GM19468 (cell line): Measurements from ENCODE around the gene P2RX4.
"Not testable (repeated sequence)": the region's sequence is repeated elsewhere in the genome, so short reads cannot be mapped to it uniquely, and the experiment has no call there.

ENCODE experiments used
- ATAC-seq: cut with Tn5 transposase; IDR thresholded peaks from one replicate; pipeline ENCODE4 v1.9.1; 2021; ENCODE audit warnings: mild to moderate bottlenecking, moderate library complexity, moderate number of reproducible peaks; ENCODE audit not compliant: unreplicated experiment; ENCODE audit errors: extremely low read depth

The P2RX4 gene

DNA sequence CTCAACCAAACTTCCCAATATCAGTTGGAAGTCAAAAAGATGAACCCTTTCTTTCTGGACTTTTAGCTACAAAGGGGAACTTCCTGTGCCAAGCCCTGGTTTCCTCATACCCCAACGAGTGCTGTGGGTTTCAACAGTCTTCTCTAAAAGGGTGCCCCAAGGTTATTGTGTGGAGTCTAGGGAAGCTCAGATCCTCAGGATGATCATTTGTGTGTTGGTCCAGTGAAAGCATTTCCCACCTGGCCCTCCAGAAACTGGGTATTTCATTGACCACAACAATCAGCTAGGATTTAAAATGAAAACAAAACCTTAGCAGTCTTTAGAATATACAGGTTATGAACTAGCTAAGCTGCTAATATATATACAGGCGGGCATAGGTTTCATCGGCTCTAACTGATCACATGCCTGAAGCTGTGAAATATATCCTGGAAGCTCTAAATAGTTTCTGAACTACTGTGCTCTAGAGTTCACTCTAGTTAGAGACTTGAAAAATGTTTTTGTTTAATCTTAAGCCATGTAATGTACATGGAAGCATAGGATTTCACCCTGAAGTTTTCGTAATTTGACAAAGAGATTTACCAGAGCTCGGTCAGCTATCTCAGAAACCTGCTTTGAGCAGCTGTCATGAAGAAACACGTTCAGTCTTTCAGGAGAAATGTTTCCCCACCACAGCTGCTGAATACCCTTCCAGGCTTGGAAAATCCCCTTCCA, 29.6 kb downstream of the P2RX4 start:
- ATAC-seq: no peak

DNA sequence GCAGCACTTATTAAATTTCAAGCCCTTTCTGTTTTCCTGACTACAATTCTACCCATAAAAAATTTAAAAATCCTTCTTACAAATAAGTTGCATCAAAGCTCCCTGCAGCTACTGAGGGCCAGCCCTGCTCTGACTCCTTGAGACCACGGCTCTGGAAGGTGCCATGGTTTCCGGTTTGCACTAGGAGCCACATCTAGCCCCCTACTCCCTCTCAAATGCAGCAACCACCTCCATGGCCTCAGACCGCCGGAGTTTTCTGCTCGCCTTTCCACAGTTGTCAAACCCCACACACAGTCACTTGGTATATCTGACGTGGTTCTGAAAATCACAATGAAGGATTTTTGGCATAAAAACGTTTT, 30.1 kb downstream of the P2RX4 start:
- no peak for ATAC-seq

DNA sequence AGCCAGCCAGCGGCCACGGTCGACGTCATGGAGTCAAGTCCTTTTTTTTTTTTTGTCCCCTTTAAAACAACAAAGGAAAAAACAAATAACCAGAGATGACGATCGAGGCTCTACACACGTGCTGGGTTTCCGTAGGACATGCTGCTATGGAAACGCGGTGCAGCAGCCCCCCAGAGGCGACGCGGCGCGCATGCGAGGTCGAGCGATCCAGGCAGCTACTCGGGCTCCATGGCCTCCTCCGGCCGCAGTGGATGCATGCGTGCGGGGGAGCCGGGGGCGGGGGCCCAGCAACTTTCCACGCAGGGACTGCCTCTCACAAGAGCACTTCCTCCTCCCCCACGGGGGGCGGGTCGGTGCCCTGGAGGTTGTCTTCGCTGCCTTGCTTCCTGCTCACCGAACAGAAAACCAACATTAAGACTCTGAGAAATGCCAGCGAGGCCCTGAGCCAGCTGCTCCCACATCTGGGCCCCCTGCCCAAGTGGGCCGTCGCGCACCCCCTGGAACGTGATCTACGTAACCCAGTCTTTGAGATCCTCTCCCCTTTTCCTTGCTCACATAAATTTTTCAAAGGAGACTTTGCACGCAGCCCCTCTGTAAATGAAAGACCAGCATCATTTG, 30.7 kb downstream of the P2RX4 start:
- peak; percentile 28 for ATAC-seq

- no peak for ATAC-seq
Observed at GRCh38 chr12:121241156-121241970, 31.4 kb downstream of the P2RX4 start.

- ATAC-seq: no peak
Observed at GRCh38 chr12:121245031-121245430, 35.1 kb downstream of the P2RX4 start.

DNA sequence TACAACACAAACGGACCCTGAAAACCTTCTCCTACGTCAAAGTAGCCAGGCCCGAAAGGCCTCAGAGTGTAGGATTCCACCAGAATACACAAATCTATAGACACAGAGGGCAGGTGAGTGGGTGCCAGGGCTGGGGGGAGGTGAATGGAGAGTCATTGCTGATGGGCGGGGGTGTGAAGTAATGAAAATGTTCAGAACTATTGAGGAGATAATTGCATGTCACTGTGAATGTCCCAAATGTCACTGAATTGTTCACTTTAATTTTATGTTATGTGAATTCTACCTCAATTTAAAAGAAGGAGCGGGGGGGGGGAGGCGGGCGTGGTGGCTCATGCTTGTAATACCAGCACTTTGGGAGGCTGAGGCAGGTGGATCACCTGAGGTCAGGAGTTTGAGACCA, 36.0 kb downstream of the P2RX4 start:
- no peak for ATAC-seq

DNA sequence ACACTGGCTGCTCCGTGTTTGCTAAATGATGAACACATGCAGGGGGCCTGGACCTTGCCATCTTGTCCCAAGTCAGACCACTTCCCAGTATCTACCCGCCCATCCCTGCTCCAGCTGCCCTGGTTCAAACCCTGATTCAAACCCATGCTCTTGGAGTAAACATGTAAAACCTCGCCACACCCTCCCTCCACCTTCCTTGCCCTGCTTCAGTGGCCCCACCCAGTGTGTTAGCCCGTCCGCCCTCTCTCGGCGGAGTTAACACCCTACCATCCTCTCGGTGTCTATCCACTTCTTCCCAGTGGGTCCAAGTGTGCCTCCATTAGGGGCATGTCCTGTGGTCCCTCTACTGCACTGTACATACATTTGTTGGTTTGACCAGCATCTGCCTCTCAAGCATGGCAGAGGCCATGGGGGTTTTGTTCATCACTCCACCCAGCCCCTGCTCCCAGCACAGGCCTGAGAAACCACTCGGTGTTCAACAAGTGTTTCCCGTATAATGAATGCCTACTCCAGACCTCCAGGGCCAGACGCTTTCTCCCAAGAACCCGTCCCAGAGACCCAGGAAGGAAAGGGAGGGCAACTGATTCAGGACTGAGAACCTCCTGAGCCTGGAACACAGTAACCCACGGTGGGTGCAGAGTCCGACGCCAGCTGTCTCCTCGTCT, 37.1 kb downstream of the P2RX4 start:
- no peak for ATAC-seq

DNA sequence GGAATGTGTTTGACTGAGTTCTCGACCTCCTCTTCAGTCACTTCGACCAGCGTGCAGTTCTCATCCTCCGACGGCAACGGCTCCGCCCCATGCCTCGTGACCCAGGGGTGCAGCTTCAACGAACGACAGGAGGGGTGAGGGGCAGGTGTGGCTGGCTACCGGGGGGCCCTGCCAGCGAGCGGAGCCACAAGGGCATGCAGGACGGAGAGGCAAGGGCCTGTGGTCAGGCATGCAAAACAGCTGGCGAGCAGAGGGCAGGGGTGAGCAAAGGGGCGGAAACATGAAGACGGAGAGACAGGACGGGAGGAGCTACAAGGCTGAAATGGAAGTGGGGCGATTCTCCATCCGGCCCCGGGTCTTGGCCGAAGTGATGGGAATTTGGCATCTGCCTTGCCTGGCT, 38.7 kb downstream of the P2RX4 start:
- peak; percentile 85 for ATAC-seq

DNA sequence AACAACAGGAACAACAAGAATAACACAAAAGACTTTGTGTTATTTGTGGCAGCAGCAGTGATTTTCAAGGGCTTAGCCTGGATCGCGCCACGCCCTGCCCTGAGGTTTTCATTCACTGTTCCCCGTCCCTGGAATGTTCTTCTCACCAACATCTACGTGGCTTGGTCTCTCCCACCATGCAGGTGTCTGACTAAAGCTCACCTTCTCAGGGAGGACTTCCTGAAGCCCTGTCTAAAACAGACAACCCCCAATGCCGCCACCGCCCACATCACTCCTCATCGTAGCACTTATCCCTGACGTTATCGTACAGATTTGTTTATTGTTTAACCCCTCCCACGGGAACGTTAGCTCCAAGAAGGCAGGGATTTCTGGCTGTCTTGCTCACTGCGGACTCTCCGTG, 40.4 kb downstream of the P2RX4 start:
- ATAC-seq: no peak

DNA sequence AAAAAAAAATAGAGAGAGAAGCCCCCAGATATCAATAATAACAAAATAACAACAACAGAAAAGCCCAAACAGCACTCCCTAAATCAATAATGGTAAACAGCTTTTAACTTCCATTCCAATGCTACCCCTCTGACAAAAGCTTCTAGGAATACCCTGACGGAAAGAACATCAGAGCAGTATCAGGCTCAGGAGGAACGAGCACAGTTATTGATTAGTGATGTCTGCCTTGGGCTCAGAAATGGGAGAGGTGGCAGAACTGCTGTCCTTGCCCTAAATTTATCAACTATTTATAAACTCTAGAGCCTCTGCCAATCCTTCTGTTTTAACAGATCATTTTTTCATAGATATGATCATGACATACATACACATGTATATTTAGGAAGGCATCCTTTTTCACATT, 41.9 kb downstream of the P2RX4 start:
- ATAC-seq: no peak

GRCh38 chr12:121252712-121253345, 42.9 kb downstream of the P2RX4 start:
- no peak for ATAC-seq

GRCh38 chr12:121253638-121254335, 43.9 kb downstream of the P2RX4 start:
- no peak for ATAC-seq

GRCh38 chr12:121255433-121255832, 45.5 kb downstream of the P2RX4 start:
- no peak for ATAC-seq

DNA sequence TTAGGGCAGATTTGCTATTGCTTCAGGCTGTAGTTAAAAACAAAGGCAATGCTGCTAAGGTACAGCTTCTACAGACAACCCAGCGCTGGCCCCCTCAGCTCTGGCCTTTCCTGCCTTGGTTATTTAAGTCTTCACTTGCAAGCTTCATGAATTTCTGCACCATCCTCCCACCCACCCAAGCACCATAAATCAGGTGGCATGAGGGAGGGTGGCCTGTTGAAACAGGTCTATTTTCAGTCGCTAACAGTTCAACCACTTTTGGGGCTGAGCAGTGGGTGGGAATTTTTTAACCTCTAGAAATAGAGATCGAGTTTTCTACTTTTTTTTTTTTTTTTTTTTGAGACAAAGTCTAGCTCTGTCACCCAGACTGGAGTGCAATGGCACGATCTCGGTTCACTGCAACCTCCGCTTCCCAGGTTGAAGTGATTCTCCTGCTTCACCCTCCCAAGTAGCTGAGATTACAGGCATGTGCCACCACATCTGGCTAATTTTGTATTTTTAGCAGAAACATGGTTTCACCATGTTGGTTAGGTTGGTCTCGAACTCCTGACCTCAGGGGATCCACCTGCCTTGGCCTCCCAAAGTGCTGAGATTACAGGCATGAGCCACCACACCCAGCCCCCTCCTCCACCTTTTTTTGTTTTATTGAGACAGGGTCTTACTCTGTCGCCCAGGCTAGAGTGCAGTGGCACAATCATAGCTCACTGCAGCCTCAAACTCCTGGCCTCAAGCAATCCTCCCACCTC, 47.9 kb downstream of the P2RX4 start:
- not testable (repeated sequence) for ATAC-seq

DNA sequence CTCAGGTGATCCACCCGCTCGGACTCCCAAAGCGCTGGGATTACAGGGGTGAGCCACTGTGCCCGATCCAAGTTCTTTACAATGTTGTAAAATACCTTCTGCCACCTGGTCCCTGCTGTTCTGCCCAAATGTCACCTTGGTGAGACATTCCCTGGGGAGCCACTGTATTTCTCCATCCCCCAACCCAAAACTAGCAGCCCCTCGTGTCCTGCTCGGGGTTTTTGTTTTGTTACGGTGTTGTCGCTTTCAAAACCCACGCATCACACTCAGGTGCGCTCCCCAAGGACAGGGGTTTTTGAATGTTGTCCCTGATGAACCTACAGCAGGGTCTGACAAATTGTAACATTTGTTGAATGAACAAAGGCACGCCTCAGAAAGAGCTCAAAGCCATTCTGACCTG, 49.1 kb downstream of the P2RX4 start:
- ATAC-seq: no peak

- ATAC-seq: no peak
Observed at GRCh38 chr12:121260091-121260490, 50.2 kb downstream of the P2RX4 start.

GRCh38 chr12:121261398-121261797, 51.5 kb downstream of the P2RX4 start:
- no peak for ATAC-seq

- ATAC-seq: no peak
Observed at GRCh38 chr12:121263206-121263935, 53.4 kb downstream of the P2RX4 start.
